CD8-positive, alpha-beta memory T cell (primary cell): ENCODE results near the gene AKT1S1. TPM values are rescaled to one million over a fixed set of nuclear protein-coding genes. Genes with fewer than 3 reads are reported as not detected.

Source experiments
- polyA plus RNA-seq: library from polyadenylated mRNA; unstranded; fragments of 300-500 nt; fragmentation: Illumina TruSeq; gene quantifications from one replicate; pipeline ENCODE4 v1.2.3, GENCODE V29; 2021
- total RNA-seq, 2 experiments: library from RNA; stranded (reverse); gene quantifications; one replicate each; pipeline ENCODE4 v1.2.3, GENCODE V29; 2021

AKT1S1 gene
- total and polyA plus RNA-seq, 3 experiments from 2014 or later: 4.7 to 33.6 (median 32.8) TPM

Other genes with a start within 250 kb of the AKT1S1 start
- gene RRAS, start 237.2 kb downstream of the AKT1S1 start, total RNA-seq: 1 to 10 TPM; 5.3 to 5.8 TPM
- gene RRAS, start 237.2 kb downstream of the AKT1S1 start, polyA plus RNA-seq: 16.0 TPM
- 10 to 100 TPM; 79.2 to 79.7 TPM for gene SCAF1, start 235.1 kb downstream of the AKT1S1 start, total RNA-seq
- gene SCAF1, start 235.1 kb downstream of the AKT1S1 start, polyA plus RNA-seq: 3.2 TPM
- 100 to 1,000 TPM; 118 to 127 TPM for gene IRF3, start 211.5 kb downstream of the AKT1S1 start, total RNA-seq
- 81.7 TPM for gene IRF3, start 211.5 kb downstream of the AKT1S1 start, polyA plus RNA-seq
- 10 to 100 TPM; 68.2 to 70.9 TPM for gene BCL2L12, start 211.4 kb downstream of the AKT1S1 start, total RNA-seq
- gene BCL2L12, start 211.4 kb downstream of the AKT1S1 start, polyA plus RNA-seq: 18.9 TPM
- 100 to 1,000 TPM; 529 to 537 TPM for gene PRMT1, start 200.1 kb downstream of the AKT1S1 start, total RNA-seq
- 135 TPM for gene PRMT1, start 200.1 kb downstream of the AKT1S1 start, polyA plus RNA-seq
- gene ADM5, start 187.8 kb downstream of the AKT1S1 start, total RNA-seq: 1 to 10 TPM; 6.9 to 7.2 TPM
- 0.91 TPM for gene ADM5, start 187.8 kb downstream of the AKT1S1 start, polyA plus RNA-seq
- gene CPT1C, start 186.2 kb downstream of the AKT1S1 start, total RNA-seq: under 1 TPM; 0.66 to 0.84 TPM
- not detected for gene CPT1C, start 186.2 kb downstream of the AKT1S1 start, polyA plus RNA-seq
- under 1 TPM; 0.42 to 0.79 TPM for gene TSKS, start 114.0 kb downstream of the AKT1S1 start, total RNA-seq
- gene TSKS, start 114.0 kb downstream of the AKT1S1 start, polyA plus RNA-seq: not detected
- 10 to 100 TPM; 82.5 to 87.7 TPM for gene AP2A1, start 110.4 kb downstream of the AKT1S1 start, total RNA-seq
- gene AP2A1, start 110.4 kb downstream of the AKT1S1 start, polyA plus RNA-seq: 10.1 TPM
- gene FUZ, start 64.1 kb downstream of the AKT1S1 start, total RNA-seq: 10 to 100 TPM; 26.1 to 30.1 TPM
- 4.5 TPM for gene FUZ, start 64.1 kb downstream of the AKT1S1 start, polyA plus RNA-seq
- gene MED25, start 59.1 kb downstream of the AKT1S1 start, total RNA-seq: 10 to 100 TPM; 42.3 to 47.2 TPM
- gene MED25, start 59.1 kb downstream of the AKT1S1 start, polyA plus RNA-seq: 23.7 TPM
- 10 to 100 TPM; 91.9 to 93.7 TPM for gene PTOV1, start 26.2 kb downstream of the AKT1S1 start, total RNA-seq
- 47.7 TPM for gene PTOV1, start 26.2 kb downstream of the AKT1S1 start, polyA plus RNA-seq
- gene PNKP, start 9.8 kb downstream of the AKT1S1 start, total RNA-seq: 10 to 100 TPM; 91.6 to 98.7 TPM
- gene PNKP, start 9.8 kb downstream of the AKT1S1 start, polyA plus RNA-seq: 28.4 TPM
- 10 to 100 TPM; 31.7 to 33.5 TPM for gene TBC1D17, start 347 bp upstream of the AKT1S1 start, total RNA-seq
- gene TBC1D17, start 347 bp upstream of the AKT1S1 start, polyA plus RNA-seq: 16.8 TPM
- 10 to 100 TPM; 35.6 to 39.1 TPM for gene IL4I1, start 19.5 kb upstream of the AKT1S1 start, total RNA-seq
- gene IL4I1, start 19.5 kb upstream of the AKT1S1 start, polyA plus RNA-seq: 13.1 TPM
- 10 to 100 TPM; 57.7 to 59.9 TPM for gene ATF5, start 51.9 kb upstream of the AKT1S1 start, total RNA-seq
- gene ATF5, start 51.9 kb upstream of the AKT1S1 start, polyA plus RNA-seq: 1.7 TPM
- 100 to 1,000 TPM; 223 to 231 TPM for gene NUP62, start 52.1 kb upstream of the AKT1S1 start, total RNA-seq
- 73.7 TPM for gene NUP62, start 52.1 kb upstream of the AKT1S1 start, polyA plus RNA-seq
- not detected for gene SIGLEC11, start 83.8 kb upstream of the AKT1S1 start, total RNA-seq
- gene SIGLEC11, start 83.8 kb upstream of the AKT1S1 start, polyA plus RNA-seq: not detected
- 10 to 100 TPM; 62.4 to 66.5 TPM for gene VRK3, start 148.0 kb upstream of the AKT1S1 start, total RNA-seq
- gene VRK3, start 148.0 kb upstream of the AKT1S1 start, polyA plus RNA-seq: 92.7 TPM
- gene ZNF473, start 148.7 kb upstream of the AKT1S1 start, total RNA-seq: 1 to 10 TPM; 8.5 to 9.8 TPM
- gene ZNF473, start 148.7 kb upstream of the AKT1S1 start, polyA plus RNA-seq: 4.5 TPM